Uterus (tissue), 4 donors: ENCODE data around the gene NOLC1. TPM values are rescaled to one million over a fixed set of nuclear protein-coding genes. Genes with fewer than 3 reads are reported as not detected.
A peak's percentile ranks its signal among the peaks of the same experiment; 100 is the strongest.

Experiments used
- DNase-seq, 2 donors: peaks; one replicate each; pipeline ENCODE4 v3.0.0-alpha.2; 2019 to 2020
- H3K27ac ChIP-seq, 2 donors: fragments of 200-600 bp; sonication (generic); 1 replicate in 1 of 2; 2 replicates in 1 of 2; pipeline ENCODE4 v1.5.1; 2016 to 2018
- H3K27me3 ChIP-seq, 2 donors: fragments of 200-600 bp; sonication (generic); one replicate each; pipeline ENCODE4 v1.5.1; 2018 to 2019; ENCODE audit warnings: control low read depth in 1 of 2
- H3K36me3 ChIP-seq, 2 donors: fragments of 200-600 bp; sonication (generic); one replicate each; pipeline ENCODE4 v1.5.1; 2019; ENCODE audit warnings: control low read depth in 1 of 2
- H3K4me1 ChIP-seq, 2 donors: fragments of 200-600 bp; sonication (generic); one replicate each; pipeline ENCODE4 v1.5.1; 2018 to 2019; ENCODE audit warnings: control low read depth in 1 of 2
- H3K4me3 ChIP-seq, 2 donors: fragments of 200-600 bp; sonication (generic); 1 replicate in 1 of 2; 2 replicates in 1 of 2; pipeline ENCODE4 v1.5.1; 2018 to 2019; ENCODE audit warnings: mild to moderate bottlenecking in 1 of 2
- H3K9me3 ChIP-seq, 2 donors: fragments of 200-600 bp; sonication (generic); one replicate each; pipeline ENCODE4 v1.5.1; 2019; ENCODE audit warnings: control low read depth in 1 of 2
- CTCF ChIP-seq, 4 experiments: fragments of 200-600 bp in 2 of 4; fragments of 450-650 bp in 2 of 4; sonication (generic) in 2 of 4; IDR thresholded peaks; one replicate each; pipeline ENCODE4 v1.5.1; 2016 to 2019; ENCODE audit warnings: antibody characterized with exemption in 4 of 4, mild to moderate bottlenecking in 2 of 4, moderate library complexity in 1 of 4
- POLR2A ChIP-seq, 2 donors: fragments of 450-650 bp; IDR thresholded peaks; one replicate each; pipeline ENCODE4 v1.6.1; 2016; ENCODE audit warnings: antibody characterized with exemption in 2 of 2, mild to moderate bottlenecking in 1 of 2, moderate library complexity in 1 of 2
- intact Hi-C: fragments of 100-400 bp; cut with DNase I; formaldehyde crosslinking; loops from one replicate; pipeline ENCODE4 v1.15.1; 2023; ENCODE audit warnings: low total_unique reads
- total RNA-seq, 4 donors: library from RNA; depleted of rRNA in 3 of 4; stranded (reverse); fragments of >200 nt in 3 of 4; gene quantifications; one replicate each; pipeline versions ENCODE4 v1.1.0 to v1.2.4, GENCODE V29; 2014 to 2023
- donor health status: DM: yes; HTN: yes; CAD: no.

NOLC1 gene
- total RNA-seq, 4 donors from 2014 or later = 15.4 to 54.0 (median 27.4) TPM

- Histone ChIP-seq H3K36me3 (no peaks in the 10 kb centered on the region), H3K4me1 (peaks cover 10 to 43% of the 10 kb centered on the region in 2 donors), H3K4me3 (peak overlapping the region; percentile 45 to 55), H3K9me3 (no peaks in the 10 kb centered on the region), H3K27me3 (no peaks in the 10 kb centered on the region), H3K27ac (peak overlapping the region; percentile 98 to 100)
- DNase-seq = peak; percentile 87 to 88
- intact Hi-C loops = no loop called here
- TF ChIP-seq POLR2A (IDR thresholded peaks at IDR 0.05) (peak; percentile 56 to 59), CTCF (IDR thresholded peaks at IDR 0.05) (no peak)
Observed at GRCh38 chr10:102114861-102115618, 37.1 kb upstream of the NOLC1 start.

- intact Hi-C loops = no loop called here
- peak overlapping the region; percentile 98 to 100 for H3K27ac ChIP-seq
- H3K9me3 ChIP-seq = no peaks in the 10 kb centered on the region
- H3K36me3 ChIP-seq = no peaks in the 10 kb centered on the region
- H3K27me3 ChIP-seq = no peaks in the 10 kb centered on the region
- TF ChIP-seq POLR2A (IDR thresholded peaks at IDR 0.05) = no peak
- TF ChIP-seq CTCF (IDR thresholded peaks at IDR 0.05) = no peak
- H3K4me1 ChIP-seq = peaks cover 10 to 43% of the 10 kb centered on the region in 2 donors
- DNase-seq = no peak
- H3K4me3 ChIP-seq = peak overlapping the region; percentile 45 to 55
Observed at GRCh38 chr10:102115775-102116174, 36.4 kb upstream of the NOLC1 start.

- intact Hi-C loops = no loop called here
Observed at GRCh38 chr10:102116656-102117055, 35.5 kb upstream of the NOLC1 start.

GRCh38 chr10:102117391-102118159, 34.6 kb upstream of the NOLC1 start:
- DNase-seq = peak; percentile 86
- peaks cover 7 to 43% of the 10 kb centered on the region in 2 donors for H3K4me1 ChIP-seq

More at GRCh38 chr10:102116656-102117055, 35.5 kb upstream of the NOLC1 start:
- no peaks in the 10 kb centered on the region for H3K9me3 ChIP-seq
- TF ChIP-seq POLR2A (IDR thresholded peaks at IDR 0.05) = no peak
- no peak for TF ChIP-seq CTCF (IDR thresholded peaks at IDR 0.05)
- H3K4me1 ChIP-seq = peaks cover 10 to 43% of the 10 kb centered on the region in 2 donors
- DNase-seq = no peak
- no peaks in the 10 kb centered on the region for H3K36me3 ChIP-seq
- peak overlapping the region; percentile 98 to 100 for H3K27ac ChIP-seq
- no peaks in the 10 kb centered on the region for H3K27me3 ChIP-seq
- H3K4me3 ChIP-seq = peak overlapping the region in 1 of 2 donors; percentile 84

More at GRCh38 chr10:102117391-102118159, 34.6 kb upstream of the NOLC1 start:
- intact Hi-C loops = no loop called here
- Histone ChIP-seq H3K27ac (peak overlapping the region; percentile 98 to 100), H3K36me3 (no peaks in the 10 kb centered on the region), H3K4me3 (peak overlapping the region; percentile 22 to 84), H3K9me3 (no peaks in the 10 kb centered on the region), H3K27me3 (no peaks in the 10 kb centered on the region)
- TF ChIP-seq CTCF (IDR thresholded peaks at IDR 0.05) (peak in 1 of 4 experiments; percentile 8), POLR2A (IDR thresholded peaks at IDR 0.05) (peak in 1 of 2 donors; percentile 43)
